ENCODE data around the gene BICRA. TPM values are rescaled to one million over a fixed set of nuclear protein-coding genes. Genes with fewer than 3 reads are reported as not detected.

The BICRA gene
- total and polyA plus RNA-seq, 9 of the 15 experiments (the other 6 are each of a cell fraction or from before 2014, with no cell fraction given): 0.01 to 8.8 (median 1.2) TPM

DNA sequence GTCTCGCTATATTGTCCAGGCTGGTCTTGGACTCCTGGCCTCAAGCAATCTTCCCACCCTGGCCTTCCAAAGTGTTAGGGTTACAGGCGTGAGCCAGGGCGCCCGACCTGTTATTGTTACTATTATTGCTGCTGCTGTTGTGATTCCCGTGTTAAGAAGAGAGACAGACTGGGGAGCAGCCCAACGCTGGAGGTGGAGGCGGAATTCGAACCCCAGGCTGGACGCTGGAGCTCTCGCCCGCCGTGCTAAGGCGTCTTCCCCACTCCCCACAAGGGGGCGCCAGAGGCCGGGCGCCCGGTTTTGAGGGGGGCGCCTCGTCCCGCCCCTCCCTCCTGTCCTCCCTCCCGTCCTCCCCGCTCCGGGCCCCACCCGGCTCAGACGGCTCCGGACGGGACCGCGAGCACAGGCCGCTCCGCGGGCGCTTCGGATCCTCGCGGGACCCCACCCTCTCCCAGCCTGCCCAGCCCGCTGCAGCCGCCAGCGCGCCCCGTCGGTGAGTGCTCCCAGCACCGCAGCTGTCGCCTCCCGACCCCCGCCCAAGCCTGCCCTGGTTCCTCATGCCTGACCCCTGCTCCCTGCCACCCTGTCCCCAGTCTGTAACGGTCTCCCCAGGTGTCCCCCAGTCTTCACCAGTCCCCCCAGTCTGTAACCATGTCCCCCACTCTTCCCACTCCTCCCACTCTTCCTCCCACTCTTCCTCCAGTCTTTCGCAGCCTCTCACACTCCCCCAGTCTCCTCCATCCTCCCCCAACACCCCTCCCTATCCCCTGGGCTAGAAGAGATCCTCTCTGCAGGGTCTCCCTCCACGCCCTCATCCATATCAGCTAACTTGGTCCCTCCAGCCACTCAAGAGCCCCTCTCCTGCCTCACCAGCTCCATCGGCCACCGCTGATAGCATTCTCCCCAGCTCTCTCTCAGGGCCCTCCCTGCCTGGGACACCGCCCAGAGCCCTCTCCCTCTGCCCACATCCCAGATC, 104.4 kb downstream of the BICRA start, which contains the start of gene EHD2 (continued):
- TF ChIP-seq PATZ1 (CRISPR knock-in tag; IDR thresholded peaks at IDR 0.05; ENCODE audit: borderline replicate concordance) (no peak), DLX4 (CRISPR knock-in tag; IDR thresholded peaks at IDR 0.05) (no peak), BCOR (IDR thresholded peaks at IDR 0.05) (peak; percentile 83), NFIC (IDR thresholded peaks at IDR 0.05) (peak; percentile 50; the same call in 1 of the 2 replicates)
- TF ChIP-seq, protein P1, sequence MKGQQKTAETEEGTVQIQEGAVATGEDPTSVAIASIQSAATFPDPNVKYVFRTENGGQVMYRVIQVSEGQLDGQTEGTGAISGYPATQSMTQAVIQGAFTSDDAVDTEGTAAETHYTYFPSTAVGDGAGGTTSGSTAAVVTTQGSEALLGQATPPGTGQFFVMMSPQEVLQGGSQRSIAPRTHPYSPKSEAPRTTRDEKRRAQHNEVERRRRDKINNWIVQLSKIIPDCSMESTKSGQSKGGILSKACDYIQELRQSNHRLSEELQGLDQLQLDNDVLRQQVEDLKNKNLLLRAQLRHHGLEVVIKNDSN (CRISPR knock-in tag; IDR thresholded peaks at IDR 0.05): no peak

All from K562 (cell line).